Measurements from ENCODE around the gene CASP7. TPM values are rescaled to one million over a fixed set of nuclear protein-coding genes. Genes with fewer than 3 reads are reported as not detected.

CASP7 gene
- total and polyA plus RNA-seq, 2 donors from 2014 or later: 18.9 to 19.0 TPM

DNA sequence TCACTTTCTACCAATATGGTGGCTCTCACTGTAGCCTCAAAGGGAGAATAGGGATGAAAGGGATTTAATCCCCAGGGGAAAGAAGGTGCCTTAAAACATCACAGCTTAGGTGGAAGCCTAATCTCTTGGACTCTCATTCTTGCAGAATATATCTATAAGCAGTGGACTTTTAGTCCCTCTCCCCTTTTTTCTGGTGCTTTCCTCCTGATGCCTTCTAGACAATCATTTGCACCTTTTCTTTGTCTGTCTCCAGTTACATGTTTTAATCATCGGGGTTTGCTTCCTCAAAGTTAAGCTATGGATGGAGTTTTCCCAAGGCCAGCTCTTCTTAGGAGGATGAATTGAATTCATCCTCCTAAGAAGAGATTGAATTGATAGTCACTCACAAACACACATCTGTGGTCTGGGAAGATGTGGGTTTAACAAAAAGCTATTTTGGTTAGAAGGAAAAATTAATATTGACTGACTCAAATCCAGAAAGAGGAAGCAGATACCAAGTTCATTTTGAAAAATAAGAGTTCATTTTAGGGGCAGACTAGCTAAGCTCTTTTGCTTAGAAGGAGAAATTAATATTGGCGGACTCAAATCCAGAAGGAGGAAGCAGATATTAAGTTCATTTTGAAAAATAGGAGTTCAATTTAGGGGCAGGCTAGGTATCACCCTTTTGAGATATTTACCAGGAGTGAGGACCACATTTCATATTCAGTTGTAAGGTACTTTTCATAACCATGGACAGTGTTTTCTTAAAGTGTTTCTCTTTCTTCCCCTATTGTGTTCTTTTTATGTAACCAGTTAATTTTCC lies 36.6 kb downstream of the CASP7 start:
- TF ChIP-seq, protein P1, sequence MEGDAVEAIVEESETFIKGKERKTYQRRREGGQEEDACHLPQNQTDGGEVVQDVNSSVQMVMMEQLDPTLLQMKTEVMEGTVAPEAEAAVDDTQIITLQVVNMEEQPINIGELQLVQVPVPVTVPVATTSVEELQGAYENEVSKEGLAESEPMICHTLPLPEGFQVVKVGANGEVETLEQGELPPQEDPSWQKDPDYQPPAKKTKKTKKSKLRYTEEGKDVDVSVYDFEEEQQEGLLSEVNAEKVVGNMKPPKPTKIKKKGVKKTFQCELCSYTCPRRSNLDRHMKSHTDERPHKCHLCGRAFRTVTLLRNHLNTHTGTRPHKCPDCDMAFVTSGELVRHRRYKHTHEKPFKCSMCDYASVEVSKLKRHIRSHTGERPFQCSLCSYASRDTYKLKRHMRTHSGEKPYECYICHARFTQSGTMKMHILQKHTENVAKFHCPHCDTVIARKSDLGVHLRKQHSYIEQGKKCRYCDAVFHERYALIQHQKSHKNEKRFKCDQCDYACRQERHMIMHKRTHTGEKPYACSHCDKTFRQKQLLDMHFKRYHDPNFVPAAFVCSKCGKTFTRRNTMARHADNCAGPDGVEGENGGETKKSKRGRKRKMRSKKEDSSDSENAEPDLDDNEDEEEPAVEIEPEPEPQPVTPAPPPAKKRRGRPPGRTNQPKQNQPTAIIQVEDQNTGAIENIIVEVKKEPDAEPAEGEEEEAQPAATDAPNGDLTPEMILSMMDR (IDR thresholded peaks at IDR 0.05; ENCODE audit: borderline replicate concordance, extremely low read depth, insufficient read depth): no peak
- no peak for DNase-seq
- Histone ChIP-seq H3K27me3 (ENCODE audit: control insufficient read depth, insufficient read depth, low read length) (no peaks in the 10 kb centered on the region), H3K9me3 (ENCODE audit: control insufficient read depth in 2 of 3, insufficient read depth in 1 of 3, low read length in 3 of 3) (no peaks in the 10 kb centered on the region), H3K9ac (ENCODE audit: low read length in 3 of 3) (no peak overlapping the region), H3K4me3 (ENCODE audit: low read length in 3 of 3) (no peak overlapping the region), H3K4me1 (ENCODE audit: control insufficient read depth in 2 of 3, insufficient read depth in 2 of 3, low read depth in 1 of 3, low read length in 3 of 3) (peaks cover 0 to 5% (median under 1%) of the 10 kb centered on the region in 3 donors), H3K36me3 (ENCODE audit: control insufficient read depth in 2 of 3, insufficient read depth in 3 of 3, low read length in 3 of 3) (peaks cover 0 to 11% (median 4%) of the 10 kb centered on the region in 3 donors), H3K27ac (ENCODE audit: low read depth in 2 of 2, low read length in 2 of 2) (no peak overlapping the region)
- intact Hi-C loops (cut with DNase I): no loop called here
- no peak for FAIRE-seq

DNA sequence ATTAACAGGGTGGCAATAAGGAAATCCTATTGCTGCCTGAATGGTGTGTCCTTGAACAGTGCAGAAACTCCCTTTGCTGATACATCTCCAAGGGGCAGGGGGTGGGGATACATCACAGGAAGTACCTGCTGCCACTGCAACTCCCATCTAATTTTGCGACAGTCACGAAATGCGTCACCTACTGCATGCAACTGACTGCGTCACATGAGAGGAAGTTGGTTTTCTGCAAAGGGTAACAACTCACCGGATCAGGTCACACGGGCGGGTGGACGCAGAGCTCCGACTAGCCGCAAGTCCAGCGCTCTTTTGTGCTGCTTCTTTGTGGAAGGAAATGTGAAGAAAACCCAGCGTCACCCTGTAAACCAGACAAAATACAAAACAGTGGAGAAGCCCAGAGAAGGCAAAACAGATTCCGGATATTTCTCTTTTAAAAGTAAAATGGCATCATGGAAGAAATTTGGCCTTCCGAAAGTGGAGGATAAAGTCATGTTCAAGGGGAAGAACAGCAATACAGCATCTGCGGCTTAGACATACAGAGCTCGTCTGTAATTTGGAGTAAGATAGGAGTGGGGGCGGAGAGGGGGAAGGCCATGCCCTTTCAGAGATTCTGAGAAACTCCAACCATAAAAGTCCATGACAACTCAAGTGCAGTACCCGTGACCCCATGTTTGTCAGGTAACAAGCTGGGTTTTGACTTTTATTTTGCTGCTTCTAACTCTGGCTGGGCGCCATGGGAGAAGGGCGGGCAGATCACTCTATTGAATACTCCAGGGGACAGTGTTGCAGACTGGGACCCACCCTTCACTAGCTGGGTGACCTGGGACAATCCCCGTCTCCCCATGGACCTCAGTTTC lies 39.5 kb downstream of the CASP7 start:
- no peak overlapping the region for H3K4me3 ChIP-seq (ENCODE audit: low read length in 3 of 3)
- TF ChIP-seq, protein P1 (IDR thresholded peaks at IDR 0.05; ENCODE audit: borderline replicate concordance, extremely low read depth, insufficient read depth): no peak
- H3K9ac ChIP-seq (ENCODE audit: low read length in 3 of 3): no peak overlapping the region
- FAIRE-seq: no peak
- DNase-seq: no peak
- H3K4me1 ChIP-seq (ENCODE audit: control insufficient read depth in 2 of 3, insufficient read depth in 2 of 3, low read depth in 1 of 3, low read length in 3 of 3): no peaks in the 10 kb centered on the region
- H3K9me3 ChIP-seq (ENCODE audit: control insufficient read depth in 2 of 3, insufficient read depth in 1 of 3, low read length in 3 of 3): no peaks in the 10 kb centered on the region
- no peak overlapping the region for H3K27ac ChIP-seq (ENCODE audit: low read depth in 2 of 2, low read length in 2 of 2)
- intact Hi-C loops (cut with DNase I): no loop called here
- H3K27me3 ChIP-seq (ENCODE audit: control insufficient read depth, insufficient read depth, low read length): no peaks in the 10 kb centered on the region
- H3K36me3 ChIP-seq (ENCODE audit: control insufficient read depth in 2 of 3, insufficient read depth in 3 of 3, low read length in 3 of 3): peaks cover 0 to 21% (median 4%) of the 10 kb centered on the region in 3 donors

DNA sequence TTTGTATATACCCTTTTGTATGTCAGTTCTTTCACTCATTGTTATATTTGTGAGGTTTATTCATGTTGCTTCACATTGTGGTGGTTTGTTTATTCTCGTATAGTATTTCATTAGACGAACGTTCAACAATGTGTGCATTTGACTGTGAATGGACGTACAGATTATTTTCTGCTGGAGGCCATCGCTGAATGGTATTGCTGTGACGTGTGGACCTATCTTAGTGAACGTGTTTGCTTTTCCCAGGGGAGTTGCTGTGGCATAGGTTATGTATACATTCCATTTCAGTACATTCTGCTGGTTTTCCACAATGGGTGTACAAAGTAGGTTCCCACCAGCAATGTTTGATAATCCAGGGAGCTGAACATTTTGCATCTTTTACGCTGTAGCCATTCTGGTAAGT lies 40.7 kb downstream of the CASP7 start:
- Histone ChIP-seq H3K9ac (ENCODE audit: low read length in 3 of 3) (no peak overlapping the region), H3K36me3 (ENCODE audit: control insufficient read depth in 2 of 3, insufficient read depth in 3 of 3, low read length in 3 of 3) (peaks cover 0 to 23% (median 9%) of the 10 kb centered on the region in 3 donors), H3K4me1 (ENCODE audit: control insufficient read depth in 2 of 3, insufficient read depth in 2 of 3, low read depth in 1 of 3, low read length in 3 of 3) (no peaks in the 10 kb centered on the region), H3K4me3 (ENCODE audit: low read length in 3 of 3) (no peak overlapping the region), H3K27me3 (ENCODE audit: control insufficient read depth, insufficient read depth, low read length) (no peaks in the 10 kb centered on the region), H3K9me3 (ENCODE audit: control insufficient read depth in 2 of 3, insufficient read depth in 1 of 3, low read length in 3 of 3) (no peaks in the 10 kb centered on the region), H3K27ac (ENCODE audit: low read depth in 2 of 2, low read length in 2 of 2) (no peak overlapping the region)
- TF ChIP-seq, protein P1 (IDR thresholded peaks at IDR 0.05; ENCODE audit: borderline replicate concordance, extremely low read depth, insufficient read depth): no peak
- DNase-seq: no peak
- intact Hi-C loops (cut with DNase I): no loop called here
- FAIRE-seq: no peak

Data from kidney (tissue), 14 donors.